ENCODE measurements around the gene RASA4.
"Not testable (repeated sequence)": the region's sequence is repeated elsewhere in the genome, so short reads cannot be mapped to it uniquely, and the experiment has no call there.

The RASA4 gene

DNA sequence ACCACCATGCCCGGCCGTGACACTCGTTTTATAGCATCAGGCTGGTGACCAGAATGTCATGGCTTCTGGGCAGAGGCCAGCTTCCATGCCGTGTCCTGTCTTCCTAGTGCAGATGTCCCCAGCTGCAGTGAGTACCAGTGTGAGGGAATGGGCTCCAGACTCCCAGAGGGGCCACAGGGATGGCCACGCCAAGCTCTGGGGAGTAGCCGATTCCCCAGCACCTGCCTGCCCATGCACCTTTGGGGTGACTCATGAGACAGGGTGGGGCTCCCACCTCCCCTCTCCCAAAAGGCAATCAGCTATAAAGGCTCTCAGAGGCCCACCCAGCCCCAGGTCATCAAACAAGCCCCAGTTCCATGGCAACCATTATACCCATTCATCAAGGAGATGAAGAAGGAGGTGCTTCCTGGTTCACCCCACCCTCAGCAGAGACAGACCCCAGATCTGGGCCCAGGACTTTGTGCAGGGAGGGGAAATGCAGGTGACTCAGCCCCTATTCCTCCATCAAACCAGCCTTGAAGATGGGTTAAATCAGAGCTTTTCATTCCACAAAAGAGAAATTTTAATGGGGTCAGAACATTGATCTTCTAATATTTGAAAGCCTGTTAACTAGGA lies 65.6 kb downstream of the RASA4 start, which contains the start of gene SPDYE2:
Gene SPDYE2, plus strand, starts transcription at position 419 of the 615 bp plus-strand sequence. CDS start 2,030 bp downstream, outside the sequence.
- DNase-seq (ENCODE audit: low read depth): not testable (repeated sequence)

DNA sequence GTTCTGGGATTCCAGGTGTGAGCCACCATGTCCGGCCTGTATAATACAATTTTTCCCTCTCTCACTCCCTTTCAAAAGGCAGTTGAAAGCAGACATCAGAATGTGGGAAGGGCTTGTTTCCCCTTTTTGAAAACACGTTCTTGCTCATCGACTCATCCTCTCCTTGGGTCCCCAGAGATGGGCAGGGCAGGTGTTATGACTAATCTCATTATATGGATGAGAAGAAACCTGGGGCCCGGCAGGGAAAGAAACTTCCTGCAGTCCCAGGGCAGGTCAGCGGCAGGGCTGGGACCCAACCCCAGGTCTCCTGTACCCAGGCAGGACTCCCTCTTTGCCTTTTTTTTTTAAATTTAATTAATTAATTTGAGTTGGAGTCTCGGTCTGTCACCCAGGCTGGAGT lies 70.2 kb downstream of the RASA4 start:
- H3K4me3 ChIP-seq (ENCODE audit: low read depth, low read length); DNase-seq (ENCODE audit: low read depth): not testable (repeated sequence)

More for the DNA sequence above, 65.6 kb downstream of the RASA4 start, which contains the start of gene SPDYE2:
- H3K4me3 ChIP-seq (ENCODE audit: low read depth, low read length): not testable (repeated sequence)

DNA sequence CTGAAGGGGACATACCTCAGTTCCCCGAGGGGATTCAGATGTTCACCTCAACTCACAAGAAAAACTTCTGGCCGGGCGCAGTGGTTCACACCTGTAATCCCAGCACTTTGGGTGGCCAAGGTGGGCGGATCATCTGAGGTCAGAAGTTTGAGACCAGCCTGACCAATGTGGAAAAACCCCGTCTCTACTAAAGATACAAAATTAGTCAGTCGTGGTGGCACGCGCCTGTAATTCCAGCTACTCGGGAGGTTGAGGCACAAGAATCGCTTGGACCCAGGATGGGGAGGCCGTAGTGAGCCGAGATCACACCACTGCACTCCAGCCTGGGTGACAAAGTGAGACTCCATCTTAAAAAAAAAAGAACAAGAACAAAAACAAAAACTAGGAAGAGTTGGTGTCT lies 71.3 kb downstream of the RASA4 start:
- H3K4me3 ChIP-seq (ENCODE audit: low read depth, low read length); DNase-seq (ENCODE audit: low read depth): not testable (repeated sequence)

DNA sequence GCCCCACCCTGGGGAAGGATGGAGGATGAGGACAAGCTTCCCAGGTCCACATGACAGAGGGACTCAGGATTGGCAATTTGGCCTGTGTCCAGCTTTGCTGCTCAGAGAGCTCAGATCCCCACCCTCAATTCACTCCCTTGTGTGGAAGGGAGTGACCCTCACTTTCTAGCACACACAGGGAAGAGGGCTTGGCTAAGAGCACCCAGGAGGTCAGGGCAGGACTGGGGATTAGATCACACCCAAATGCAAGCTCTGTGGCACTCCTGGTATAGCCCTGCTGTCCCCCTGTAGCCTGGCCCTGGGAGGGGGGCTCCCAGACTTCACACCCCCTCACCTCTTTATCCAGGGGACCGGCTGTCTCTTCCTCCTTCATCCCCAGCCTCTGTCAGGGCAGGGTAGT lies 72.2 kb downstream of the RASA4 start:
- not testable (repeated sequence) for H3K4me3 ChIP-seq (ENCODE audit: low read depth, low read length); DNase-seq (ENCODE audit: low read depth)

DNA sequence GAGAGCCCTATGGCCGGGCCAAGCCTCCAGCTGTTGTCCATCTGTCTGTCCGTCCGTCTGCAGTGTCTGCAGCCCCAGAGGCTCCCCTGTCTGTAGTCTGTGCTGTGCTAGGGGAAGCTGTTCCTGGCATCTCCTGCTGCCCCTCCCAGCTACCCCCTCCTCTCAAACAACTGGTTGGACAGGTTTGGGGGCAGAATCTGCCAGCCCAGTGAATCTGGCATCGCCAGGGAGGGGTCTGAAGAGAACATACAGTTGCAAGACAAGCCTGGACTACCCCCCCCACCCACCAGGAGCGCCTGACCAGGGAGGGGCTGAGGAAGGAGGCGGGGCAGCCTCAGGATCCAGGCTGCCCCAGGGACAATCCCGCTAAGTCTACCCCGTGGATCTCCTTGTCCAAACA lies 73.0 kb downstream of the RASA4 start, which contains the start of gene UPK3BL2:
Gene UPK3BL2, minus strand, starts transcription at position 101 of the 400 bp plus-strand sequence. Its CDS starts 60 bp downstream, at position 41.
- not testable (repeated sequence) for DNase-seq (ENCODE audit: low read depth); H3K4me3 ChIP-seq (ENCODE audit: low read depth, low read length)

DNA sequence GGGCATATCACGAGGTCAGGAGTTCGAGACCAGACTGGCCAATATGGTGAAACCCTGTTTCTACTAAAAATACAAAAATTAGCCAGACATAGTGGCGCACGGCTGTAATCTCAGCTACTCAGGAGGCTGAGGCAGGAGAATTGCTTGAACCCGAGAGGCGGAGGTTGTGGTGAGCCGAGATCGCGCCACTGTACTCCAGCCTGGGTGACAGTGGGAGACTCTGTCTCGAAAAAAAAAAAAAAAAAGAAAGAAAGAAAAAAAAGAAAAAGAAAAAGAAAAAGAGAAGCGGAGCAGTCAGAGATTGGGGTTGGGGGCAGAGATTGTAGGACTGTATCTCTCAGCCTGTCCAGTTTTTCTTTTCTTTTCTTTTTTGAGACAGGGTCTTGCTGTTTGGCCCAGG lies 73.8 kb downstream of the RASA4 start:
- H3K4me3 ChIP-seq (ENCODE audit: low read depth, low read length); DNase-seq (ENCODE audit: low read depth): not testable (repeated sequence)

DNA sequence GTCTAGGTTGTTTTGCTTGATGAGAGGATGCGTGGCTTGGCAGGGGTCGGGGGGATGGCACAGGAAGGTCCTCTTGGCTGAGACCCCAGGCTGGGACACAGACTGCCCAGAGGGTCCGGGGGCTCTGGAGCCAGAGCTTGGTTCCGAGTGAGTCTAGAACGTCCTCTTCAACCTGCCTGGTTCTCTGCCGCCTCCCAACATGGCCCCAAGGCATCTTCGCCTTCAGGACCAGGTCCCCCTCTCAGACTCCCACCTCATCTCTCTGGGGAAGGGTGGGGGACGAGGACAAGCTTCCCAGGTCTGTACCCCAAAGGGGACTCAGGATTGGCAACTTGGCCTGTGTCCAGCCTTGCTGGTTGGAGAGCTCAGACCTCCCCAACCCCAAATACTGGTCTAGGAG lies 74.5 kb downstream of the RASA4 start:
- not testable (repeated sequence) for H3K4me3 ChIP-seq (ENCODE audit: low read depth, low read length); DNase-seq (ENCODE audit: low read depth)

DNA sequence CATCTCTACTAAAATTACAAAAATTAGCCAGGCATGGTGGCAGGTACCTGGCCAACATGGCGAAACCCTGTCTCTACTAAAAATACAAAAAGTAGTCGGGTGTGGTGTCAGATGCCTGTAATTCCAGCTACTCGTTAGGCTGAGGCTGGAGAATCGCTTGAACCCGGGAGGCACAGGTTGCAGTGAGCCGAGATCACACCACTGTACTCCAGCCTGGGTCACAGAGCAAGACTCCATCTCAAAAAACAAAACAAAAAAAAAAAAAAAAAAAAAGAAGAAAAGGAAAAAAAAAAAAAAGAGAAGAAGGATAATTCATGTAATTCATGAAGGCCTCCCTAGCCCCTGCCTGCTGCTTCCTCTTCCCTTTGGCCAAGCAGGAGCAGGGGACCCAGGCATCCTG lies 76.0 kb downstream of the RASA4 start:
- H3K4me3 ChIP-seq (ENCODE audit: low read depth, low read length); DNase-seq (ENCODE audit: low read depth): not testable (repeated sequence)

DNA sequence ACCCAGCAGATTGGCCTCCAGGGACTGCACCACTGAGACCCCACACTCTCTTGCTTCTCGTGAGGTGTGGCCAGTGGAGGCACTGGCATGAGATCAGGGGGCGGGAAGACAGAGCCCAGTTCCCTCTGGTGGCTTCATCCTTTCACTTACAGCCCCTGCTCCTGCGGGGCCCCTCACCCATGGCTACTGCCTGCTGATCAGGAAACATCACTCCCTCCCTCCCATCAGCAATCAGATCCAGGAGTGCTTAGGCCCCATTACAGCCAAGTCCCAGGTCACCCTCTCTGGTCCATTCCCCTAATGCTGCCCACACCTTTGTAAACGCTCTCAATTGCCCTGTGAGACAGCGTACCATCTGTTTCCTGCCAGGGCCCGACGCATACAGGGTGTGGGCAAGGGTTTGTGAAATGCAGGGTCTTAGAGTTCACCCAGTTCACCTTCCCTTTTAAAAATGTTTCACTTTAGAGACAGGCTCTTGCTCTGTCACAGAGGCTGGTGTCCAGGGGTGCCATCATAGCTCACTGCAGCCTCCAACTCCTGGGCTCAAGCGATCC lies 81.4 kb downstream of the RASA4 start:
- DNase-seq (ENCODE audit: low read depth); H3K4me3 ChIP-seq (ENCODE audit: low read depth, low read length): not testable (repeated sequence)

DNA sequence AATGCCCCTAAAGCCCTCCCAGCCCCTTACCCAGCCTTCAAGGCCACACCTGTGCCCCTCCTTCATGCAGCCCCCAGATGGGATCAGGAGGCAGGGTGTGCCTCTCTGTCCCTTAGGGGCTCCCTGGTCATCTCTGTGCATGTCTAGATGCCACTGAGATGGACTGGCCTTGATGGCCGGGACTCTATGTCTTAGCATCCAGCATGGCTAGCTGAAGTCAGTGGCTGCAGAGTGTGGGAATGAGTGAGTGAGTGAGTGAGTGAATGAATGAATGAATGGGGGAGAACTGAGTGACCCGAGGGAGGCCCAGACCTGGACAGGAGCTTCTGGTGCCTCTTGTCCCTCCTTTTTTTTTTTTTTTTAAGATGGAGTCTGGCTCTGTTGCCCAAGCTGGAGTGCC lies 84.4 kb downstream of the RASA4 start:
- DNase-seq (ENCODE audit: low read depth); H3K4me3 ChIP-seq (ENCODE audit: low read depth, low read length): not testable (repeated sequence)

DNA sequence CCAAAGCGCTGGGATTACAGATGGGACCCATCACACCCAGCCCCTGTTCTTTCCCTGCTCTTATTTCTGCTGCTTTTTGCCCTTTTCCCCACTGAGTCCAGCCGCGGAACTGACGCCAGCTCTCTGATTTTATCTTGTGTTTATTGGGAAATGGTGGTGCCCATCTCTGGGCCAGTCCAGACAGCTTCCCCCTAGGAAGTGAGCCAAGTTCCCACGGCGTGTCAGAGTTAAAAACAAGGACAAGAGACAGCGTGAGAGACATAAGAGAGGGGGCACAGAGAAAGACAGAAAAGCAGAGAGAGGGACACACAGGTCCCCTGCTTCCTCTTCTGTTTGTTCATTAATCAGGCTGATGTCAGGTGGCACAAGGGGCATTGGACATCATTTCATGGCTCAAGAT lies 85.0 kb downstream of the RASA4 start:
- DNase-seq (ENCODE audit: low read depth): not testable (repeated sequence)

DNA sequence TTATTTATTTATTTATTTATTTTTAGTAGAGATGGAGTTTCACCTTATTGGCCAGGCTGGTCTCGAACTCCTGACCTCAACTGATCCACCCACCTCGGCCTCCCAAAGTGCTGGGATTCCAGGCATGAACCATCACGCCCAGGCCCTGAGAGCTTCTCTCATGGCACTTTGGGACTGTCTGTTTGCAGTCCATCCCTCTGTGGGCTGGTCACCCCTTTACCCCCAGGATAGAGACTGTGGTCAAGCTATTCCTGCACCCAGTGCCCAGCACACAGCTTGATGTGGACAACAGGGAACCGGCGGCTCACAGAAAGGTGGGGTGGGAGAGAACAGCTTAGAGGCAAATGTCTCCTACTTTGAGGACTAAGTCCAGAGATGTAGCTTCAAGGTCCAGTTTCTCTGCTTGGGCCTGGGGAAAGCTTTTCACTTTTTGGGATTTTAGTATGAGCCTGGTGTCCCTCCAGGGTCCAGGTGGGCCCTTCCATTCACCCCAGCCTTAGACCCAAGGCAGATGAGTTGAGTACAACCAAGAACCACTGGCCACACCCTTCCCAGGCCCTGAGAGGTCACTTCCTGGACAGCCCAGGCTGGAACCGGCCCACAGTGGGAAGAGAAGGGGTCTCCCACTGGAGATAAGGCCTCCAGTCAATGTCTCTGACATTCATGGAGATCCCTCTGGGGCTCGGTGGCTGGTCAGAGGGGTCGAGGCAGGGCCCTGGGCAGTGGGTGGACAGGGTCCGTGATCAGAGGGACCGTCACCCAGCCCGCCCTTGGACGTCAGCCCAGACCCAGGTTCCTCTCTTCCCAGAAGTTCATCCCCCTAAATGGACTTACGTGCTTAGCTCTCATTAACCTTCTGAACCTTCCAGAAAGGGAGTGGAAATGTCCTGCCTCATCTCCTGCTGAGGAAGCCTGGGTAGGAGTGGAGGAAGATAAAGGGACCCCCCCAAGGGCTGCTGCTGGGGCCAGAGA lies 88.4 kb downstream of the RASA4 start:
- DNase-seq (ENCODE audit: low read depth); H3K4me3 ChIP-seq (ENCODE audit: low read depth, low read length): not testable (repeated sequence)

More for the DNA sequence above, 85.0 kb downstream of the RASA4 start:
- H3K4me3 ChIP-seq (ENCODE audit: low read depth, low read length): not testable (repeated sequence)

DNA sequence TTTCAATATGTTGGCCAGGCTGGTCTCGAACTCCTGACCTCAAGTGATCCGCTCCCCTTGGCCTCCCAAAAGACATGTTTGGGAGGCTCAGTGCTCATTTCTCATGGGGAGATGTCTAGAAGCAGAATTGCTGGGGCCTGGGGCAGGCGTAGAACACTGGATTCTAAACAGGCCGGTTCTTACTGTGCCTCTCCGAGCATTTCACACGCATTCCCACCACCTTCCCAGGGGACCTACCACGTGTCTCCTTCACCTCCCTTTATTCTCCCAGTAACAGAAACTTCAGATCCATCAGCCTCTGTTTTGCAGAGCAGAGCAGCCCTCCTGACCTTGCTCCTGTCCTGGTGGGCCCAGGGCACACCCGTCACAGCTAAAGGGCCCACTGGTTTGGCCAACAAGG lies 89.4 kb downstream of the RASA4 start:
- DNase-seq (ENCODE audit: low read depth); H3K4me3 ChIP-seq (ENCODE audit: low read depth, low read length): not testable (repeated sequence)

DNA sequence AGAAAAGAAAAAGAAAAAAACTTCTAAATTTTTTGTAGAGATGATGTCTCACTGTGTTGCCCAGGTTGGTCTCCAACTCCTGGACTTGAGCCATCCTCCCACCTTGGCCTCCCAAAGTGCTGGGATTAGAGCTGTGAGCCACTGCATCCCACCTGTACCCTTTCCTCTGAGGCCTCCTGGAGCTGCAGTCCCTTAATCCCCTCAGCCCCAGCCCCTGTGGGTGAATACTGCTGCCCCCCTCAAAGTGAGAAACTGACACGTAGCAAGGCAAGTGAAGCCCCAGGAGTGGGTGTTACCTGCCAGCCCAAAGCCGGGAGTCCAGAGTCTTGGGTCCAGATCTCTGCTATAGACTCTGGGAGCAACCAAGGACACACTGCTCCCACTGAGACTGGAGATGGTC lies 91.8 kb downstream of the RASA4 start:
- DNase-seq (ENCODE audit: low read depth); H3K4me3 ChIP-seq (ENCODE audit: low read depth, low read length): not testable (repeated sequence)

Data from skeletal muscle cell (primary cell).